GM10266 (cell line): Measurements from ENCODE around the gene GPR65.

Source experiments
- DNase-seq: peaks from one replicate; pipeline ENCODE4 v3.0.0; 2012; ENCODE audit errors: extremely low spot score
- TF ChIP-seq, protein P1 (sequence below): IDR thresholded peaks from 2 replicates; pipeline ENCODE4 v1.5.1; 2012; ENCODE audit warnings: mild to moderate bottlenecking, low read depth; ENCODE audit not compliant: control insufficient read depth, insufficient read depth; ENCODE audit errors: missing control alignments

Gene GPR65, protein sequence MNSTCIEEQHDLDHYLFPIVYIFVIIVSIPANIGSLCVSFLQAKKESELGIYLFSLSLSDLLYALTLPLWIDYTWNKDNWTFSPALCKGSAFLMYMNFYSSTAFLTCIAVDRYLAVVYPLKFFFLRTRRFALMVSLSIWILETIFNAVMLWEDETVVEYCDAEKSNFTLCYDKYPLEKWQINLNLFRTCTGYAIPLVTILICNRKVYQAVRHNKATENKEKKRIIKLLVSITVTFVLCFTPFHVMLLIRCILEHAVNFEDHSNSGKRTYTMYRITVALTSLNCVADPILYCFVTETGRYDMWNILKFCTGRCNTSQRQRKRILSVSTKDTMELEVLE

DNA sequence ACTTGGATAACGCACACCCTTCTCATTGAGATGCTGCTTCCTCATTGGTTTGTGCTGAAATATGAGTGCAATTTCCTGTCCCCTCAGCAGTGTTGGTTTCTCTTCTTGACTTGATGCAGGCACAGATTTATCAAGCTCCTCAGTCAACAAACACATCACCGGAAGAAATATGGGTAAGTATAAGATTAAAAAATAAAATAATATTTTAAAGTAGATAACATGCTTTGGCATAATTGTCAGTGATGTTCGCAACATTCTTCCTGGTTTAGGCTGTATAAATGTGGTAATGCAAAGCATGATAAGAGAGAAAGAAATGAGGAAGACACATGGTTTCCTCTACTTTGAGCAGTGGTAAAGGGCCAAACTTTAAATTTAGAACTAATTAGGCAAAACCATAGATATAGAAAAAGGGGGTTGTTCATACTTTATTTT lies at the start of gene GPR65:
TSS of gene GPR65 (plus strand) at position 86 of the 432 bp plus-strand sequence. CDS start 5,713 bp downstream, outside the sequence.
- TF ChIP-seq, protein P1, sequence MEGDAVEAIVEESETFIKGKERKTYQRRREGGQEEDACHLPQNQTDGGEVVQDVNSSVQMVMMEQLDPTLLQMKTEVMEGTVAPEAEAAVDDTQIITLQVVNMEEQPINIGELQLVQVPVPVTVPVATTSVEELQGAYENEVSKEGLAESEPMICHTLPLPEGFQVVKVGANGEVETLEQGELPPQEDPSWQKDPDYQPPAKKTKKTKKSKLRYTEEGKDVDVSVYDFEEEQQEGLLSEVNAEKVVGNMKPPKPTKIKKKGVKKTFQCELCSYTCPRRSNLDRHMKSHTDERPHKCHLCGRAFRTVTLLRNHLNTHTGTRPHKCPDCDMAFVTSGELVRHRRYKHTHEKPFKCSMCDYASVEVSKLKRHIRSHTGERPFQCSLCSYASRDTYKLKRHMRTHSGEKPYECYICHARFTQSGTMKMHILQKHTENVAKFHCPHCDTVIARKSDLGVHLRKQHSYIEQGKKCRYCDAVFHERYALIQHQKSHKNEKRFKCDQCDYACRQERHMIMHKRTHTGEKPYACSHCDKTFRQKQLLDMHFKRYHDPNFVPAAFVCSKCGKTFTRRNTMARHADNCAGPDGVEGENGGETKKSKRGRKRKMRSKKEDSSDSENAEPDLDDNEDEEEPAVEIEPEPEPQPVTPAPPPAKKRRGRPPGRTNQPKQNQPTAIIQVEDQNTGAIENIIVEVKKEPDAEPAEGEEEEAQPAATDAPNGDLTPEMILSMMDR: no peak

DNA sequence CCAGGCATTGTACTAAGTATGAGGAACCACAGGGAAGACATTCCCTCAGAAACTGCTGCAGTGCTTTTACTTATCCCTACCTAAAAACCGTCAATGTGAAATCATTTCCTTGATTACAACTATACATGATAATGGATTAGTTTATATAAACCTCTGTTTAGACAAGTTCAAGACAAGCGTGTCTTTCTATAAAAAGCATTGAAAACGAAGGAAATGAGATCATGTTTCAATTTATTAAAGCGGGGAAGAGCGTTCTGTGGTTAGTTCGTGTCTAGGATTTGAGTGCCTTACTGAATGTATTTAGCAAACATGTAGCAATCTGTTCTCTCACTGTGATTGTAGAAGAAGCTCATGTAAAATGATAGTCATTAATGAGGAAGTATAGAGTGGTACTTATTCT lies 49.4 kb upstream of the GPR65 start:
- TF ChIP-seq, protein P1: no peak
- no peak for DNase-seq

More for the DNA sequence above, at the start of gene GPR65:
- DNase-seq: peak; percentile 37

DNA sequence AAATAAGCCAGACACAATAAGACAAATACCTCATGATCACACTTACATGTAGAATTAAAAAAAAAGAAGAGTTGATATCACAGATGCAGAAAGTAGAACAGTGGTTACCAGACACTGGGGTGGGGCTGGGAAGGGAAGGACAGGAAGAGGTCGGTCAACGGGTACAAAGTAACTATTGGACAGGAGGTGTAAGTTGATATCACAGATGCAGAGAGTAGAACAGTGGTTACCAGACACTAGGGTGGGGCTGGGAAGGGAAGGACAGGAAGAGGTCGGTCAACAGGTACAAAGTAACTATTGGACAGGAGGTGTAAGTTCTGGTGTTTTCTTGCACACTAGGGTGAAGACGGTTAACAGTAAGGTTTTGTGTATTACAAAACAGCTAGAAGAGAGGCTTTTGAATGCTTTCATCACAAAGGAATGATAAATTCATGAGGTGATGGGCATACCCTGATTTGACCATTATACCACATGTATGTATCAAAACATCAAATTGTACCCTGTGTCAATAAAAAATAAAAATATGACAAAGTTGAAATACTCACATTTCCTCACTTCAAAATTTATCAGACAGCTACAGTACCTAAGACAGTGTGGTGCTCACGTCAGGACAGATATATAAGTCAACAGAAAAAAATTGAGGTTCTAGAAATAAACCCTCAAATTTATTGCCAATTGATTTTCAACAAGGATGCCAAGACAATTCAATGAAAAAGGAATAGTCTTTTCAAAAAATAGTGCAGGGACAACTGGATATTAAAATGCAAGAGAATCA lies 44.7 kb upstream of the GPR65 start:
- TF ChIP-seq, protein P1: no peak
- DNase-seq: no peak

DNA sequence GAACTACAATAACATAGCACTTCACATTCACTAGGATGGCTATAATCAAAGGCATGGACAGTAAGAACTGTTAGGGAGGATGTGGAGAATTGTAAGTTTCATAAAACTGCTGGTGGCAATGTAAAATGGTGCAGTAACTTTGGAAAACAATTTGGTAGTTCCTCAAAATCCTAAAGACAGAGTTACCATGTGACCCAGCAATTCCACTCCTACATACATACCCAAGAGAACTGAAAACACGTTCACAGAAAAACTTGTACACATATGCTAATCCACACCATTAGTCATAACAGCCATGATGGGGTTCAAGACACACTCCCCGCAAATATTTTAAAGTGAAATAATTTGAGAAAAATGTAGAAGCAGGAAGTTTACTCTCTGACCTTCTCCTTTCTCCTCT lies 43.7 kb upstream of the GPR65 start:
- TF ChIP-seq, protein P1: no peak
- no peak for DNase-seq

DNA sequence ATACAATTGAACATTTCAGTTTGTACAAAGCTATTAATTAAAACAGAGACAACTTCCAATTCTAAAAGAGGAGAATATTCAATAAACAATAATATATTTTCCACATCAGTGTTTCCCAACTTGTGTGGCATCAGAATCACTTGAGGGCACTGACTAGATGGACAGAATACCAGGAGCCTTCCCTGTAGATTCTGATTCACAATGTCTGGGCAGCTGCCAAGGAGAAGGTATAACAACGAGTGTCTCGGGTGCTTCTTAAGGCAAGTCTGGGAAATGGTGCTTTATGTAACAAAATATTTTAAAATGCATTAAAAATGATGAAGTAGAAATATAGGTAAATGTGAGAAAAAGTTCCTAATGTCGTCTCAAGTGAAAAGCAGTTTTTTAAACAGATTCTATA lies 38.1 kb upstream of the GPR65 start:
- TF ChIP-seq, protein P1: no peak
- no peak for DNase-seq

DNA sequence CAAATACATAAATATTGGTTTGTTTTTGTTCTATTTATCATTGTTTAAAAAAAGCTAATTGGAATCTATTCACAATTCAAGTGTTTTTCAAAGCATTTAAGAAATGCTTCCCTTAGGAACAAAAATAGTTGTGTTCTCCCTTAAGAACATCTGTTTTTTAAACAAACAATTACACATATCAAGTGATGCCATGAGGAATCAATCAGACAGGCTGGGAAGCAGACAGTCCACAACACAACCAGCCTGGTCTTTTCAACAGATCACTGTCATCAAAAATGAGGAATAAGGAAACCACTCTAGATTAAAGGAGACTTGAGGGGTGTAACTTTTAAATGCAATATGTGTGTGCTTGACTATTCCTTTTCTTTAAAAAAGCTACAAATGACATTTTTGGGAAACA lies 37.4 kb upstream of the GPR65 start:
- TF ChIP-seq, protein P1: no peak

DNA sequence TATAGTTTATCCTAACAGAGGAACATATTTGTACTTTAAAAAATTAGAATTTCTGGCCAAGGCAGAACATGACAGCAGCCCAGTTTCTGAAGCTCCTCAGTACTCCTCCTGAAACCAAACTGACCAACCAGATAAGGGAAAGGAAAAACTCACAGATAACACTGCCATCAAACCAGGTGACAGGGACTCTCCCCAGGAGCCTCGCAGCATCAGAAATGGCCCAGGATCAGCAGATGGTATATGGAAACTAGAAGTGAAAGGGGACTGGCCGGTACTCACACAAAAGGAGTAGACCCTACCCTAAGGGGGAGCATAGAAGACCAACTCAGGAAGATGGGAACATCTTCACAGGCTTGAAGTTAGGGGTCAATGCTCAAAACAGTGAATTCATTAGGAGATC lies 33.9 kb upstream of the GPR65 start:
- no peak for DNase-seq
- TF ChIP-seq, protein P1: no peak

More for the DNA sequence above, 37.4 kb upstream of the GPR65 start:
- DNase-seq: no peak
